ENCODE measurements around the gene ACTR3C.

- no peak for TF ChIP-seq CTCF (IDR thresholded peaks at IDR 0.05)
- TF ChIP-seq POLR2A (IDR thresholded peaks at IDR 0.05) = no peak
Measured at GRCh38 chr7:150367677-150368095, 44.3 kb upstream of the ACTR3C start.

All from testis (tissue), 2 donors.